ENCODE data around the gene MTUS2. TPM values are rescaled to one million over a fixed set of nuclear protein-coding genes. Genes with fewer than 3 reads are reported as not detected.

MTUS2 gene
- total and polyA plus RNA-seq, 2 of the 8 experiments (the other 6 are each of a cell fraction or from before 2014, with no cell fraction given), result 0.18 to 0.80 TPM

GRCh38 chr13:29131881-29132668 is 311.9 kb downstream of the MTUS2 start (continued):
- TF ChIP-seq CHD7 (IDR thresholded peaks at IDR 0.05; ENCODE audit: insufficient replicate concordance, low read length) (no peak), CHD2 (IDR thresholded peaks at IDR 0.05; ENCODE audit: low read length) (no peak), RAD21 (IDR thresholded peaks at IDR 0.05 in 1 of 2, conservative IDR thresholded peaks at IDR 0.05 in 1 of 2; ENCODE audit: low read depth in 2 of 2, low read length in 2 of 2) (no peak), SAP30 (IDR thresholded peaks at IDR 0.05; ENCODE audit: insufficient read depth, insufficient replicate concordance, low read length) (no peak), NANOG (IDR thresholded peaks at IDR 0.05; ENCODE audit: insufficient read depth, low read depth, low read length, poor library complexity, severe bottlenecking) (no peak), ASH2L (IDR thresholded peaks at IDR 0.05; ENCODE audit: low read length) (no peak)
- TF ChIP-seq, protein P1, sequence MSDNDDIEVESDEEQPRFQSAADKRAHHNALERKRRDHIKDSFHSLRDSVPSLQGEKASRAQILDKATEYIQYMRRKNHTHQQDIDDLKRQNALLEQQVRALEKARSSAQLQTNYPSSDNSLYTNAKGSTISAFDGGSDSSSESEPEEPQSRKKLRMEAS (IDR thresholded peaks at IDR 0.05), result no peak
- TF ChIP-seq, protein P2, sequence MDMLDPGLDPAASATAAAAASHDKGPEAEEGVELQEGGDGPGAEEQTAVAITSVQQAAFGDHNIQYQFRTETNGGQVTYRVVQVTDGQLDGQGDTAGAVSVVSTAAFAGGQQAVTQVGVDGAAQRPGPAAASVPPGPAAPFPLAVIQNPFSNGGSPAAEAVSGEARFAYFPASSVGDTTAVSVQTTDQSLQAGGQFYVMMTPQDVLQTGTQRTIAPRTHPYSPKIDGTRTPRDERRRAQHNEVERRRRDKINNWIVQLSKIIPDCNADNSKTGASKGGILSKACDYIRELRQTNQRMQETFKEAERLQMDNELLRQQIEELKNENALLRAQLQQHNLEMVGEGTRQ (IDR thresholded peaks at IDR 0.05; ENCODE audit: low read length), result no peak
